HG02588 (cell line): ENCODE data around the gene EPHA4.

Source experiments
- ATAC-seq: cut with Tn5 transposase; IDR thresholded peaks from one replicate; pipeline ENCODE4 v1.9.1; 2021; ENCODE audit warnings: mild to moderate bottlenecking, moderate library complexity; ENCODE audit not compliant: unreplicated experiment

The EPHA4 gene

GRCh38 chr2:221410487-221410886, 161.6 kb downstream of the EPHA4 start:
- no peak for ATAC-seq

GRCh38 chr2:221407765-221408164, 164.3 kb downstream of the EPHA4 start:
- no peak for ATAC-seq

DNA sequence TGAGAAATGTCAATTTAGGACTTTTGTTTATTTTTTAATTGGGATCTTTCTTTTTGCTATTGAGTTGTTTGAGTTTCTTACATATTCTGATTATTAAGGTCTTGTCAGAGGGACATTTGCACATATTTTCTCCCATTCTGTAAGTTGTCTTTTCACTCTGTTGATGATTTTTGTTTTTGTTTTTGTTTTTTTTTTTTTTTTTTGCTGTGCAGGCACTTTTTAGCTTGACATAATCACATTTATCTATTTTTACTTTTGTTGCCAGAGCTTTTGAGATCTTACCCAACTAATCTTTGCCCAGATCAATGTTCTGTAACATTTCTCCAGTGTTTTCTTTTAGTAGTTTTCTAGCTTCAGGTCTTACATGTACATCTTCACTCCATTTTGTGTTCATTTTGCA, 166.6 kb downstream of the EPHA4 start:
- ATAC-seq = no peak

GRCh38 chr2:221402072-221402471, 170.0 kb downstream of the EPHA4 start:
- ATAC-seq = no peak

DNA sequence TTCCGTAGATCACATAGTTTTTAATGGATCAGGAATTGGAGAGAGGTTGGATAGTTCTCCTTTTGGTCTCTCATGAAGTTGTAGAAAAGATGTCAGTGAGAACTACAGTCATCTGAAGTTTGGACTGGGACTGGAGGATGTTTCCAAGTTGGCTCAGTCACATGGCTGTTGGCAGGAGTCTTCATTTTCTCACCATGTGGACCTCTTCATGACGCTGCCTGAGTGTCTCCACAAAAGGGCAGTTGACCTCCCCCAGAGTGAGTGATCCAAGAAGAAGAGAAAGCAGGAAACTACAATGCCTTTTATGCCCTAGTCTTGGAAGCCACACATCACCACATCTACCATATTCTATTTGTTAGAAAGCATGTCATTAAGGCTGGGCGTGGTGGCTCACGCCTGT, 171.7 kb downstream of the EPHA4 start:
- ATAC-seq = no peak

DNA sequence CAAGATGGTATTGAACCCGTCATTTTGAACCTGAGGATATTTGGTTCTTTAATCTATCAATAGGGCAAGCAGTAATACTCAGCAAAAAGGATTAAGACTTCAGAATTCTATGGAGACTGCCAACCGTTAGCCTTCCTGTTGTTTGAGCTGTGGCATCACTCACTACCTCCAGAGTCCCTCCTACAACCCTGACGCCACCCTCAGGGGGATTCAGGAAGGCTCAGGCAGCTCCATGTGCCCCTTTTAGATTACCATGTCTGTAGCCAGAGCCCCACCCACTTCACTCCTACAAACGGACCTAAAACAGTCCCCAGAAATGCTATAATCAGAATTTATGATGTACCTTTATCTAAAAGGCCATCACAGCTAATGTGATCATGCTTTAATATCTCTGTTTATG, 172.9 kb downstream of the EPHA4 start:
- ATAC-seq = no peak

DNA sequence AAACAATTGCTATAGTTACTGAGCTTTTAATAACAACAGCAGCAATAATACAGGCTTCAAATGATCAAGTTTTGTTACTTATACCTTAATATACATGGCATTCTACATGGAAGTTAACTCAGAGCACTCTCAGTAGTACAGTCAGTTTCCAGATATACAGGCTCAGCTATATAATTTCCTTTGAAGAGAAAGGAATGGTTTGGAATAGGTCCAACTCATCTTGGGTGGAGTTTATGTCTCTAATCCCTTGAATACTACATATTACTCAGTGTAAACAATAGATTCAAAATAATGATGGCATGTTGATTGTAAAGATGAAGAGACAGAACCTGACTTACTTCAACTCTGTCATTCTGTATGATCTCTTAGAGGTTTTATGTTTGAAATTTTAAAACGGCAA, 174.9 kb downstream of the EPHA4 start:
- ATAC-seq = no peak

DNA sequence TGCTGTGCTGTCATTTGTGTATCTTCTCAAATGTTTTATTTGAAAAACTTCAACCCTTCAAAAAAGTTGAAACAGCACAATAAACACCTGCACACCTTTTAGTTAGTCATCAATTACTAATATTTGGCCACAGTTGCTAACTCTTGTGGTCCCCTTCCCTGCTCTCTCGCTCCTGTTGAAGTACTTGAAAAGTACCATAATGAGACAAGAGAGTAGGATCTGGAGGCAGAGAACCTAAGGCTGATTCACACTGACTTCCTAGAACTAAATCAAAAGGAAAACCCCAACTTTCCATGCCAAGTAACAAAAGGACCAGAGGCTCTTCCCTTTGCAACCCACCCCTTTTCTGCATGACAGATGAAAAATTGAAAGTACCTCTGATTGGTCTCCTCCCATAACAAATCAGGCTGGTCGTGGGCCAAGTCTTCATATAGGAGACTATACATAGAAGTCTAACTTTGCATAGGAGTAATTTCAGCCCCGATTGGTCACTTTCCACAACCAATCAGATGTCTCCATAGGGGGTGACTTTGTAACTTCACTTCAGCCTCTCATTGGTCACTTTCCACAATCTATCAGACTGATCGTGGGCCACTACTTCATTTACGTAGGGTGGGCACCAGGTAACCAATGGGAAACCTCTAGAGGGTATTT, 179.7 kb downstream of the EPHA4 start:
- ATAC-seq = no peak

DNA sequence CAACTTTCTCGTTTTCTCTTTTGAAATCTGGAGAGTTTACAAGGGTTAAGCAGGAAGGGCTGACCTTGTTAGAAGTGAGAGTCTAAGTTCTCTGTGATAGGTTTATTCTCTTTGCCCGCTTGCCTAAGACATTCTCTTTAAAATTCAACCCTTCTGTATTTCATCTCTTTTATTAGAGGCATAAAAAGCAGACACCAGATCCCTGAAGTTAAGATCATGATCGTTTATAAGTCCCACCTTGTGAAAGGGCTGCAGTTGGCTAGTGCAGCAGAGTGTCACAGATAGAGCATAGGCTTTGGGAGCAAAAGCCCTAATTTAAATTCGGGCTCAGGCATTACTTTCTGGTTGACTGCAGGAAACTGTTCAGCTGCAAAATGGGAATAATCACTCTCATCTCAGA, 181.2 kb downstream of the EPHA4 start:
- ATAC-seq = no peak

DNA sequence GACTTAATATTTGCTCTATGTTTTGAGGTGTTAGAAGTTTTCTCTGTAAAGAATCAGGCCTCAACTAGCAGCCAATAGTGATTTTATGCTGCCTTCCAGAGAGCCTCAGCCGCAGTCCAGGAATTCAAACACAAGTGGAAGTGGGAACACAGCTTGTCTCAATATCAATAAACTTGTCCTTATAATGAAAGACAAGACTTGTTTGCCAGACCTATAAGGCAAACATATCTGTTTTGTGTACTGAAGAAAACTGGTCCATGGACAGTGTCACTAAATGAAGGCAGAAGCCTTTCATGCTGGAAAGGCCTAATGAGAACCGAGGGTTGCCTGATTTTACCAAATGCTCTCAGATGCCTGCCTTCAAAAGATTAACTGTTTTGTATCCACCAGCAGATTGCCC, 182.2 kb downstream of the EPHA4 start:
- no peak for ATAC-seq

DNA sequence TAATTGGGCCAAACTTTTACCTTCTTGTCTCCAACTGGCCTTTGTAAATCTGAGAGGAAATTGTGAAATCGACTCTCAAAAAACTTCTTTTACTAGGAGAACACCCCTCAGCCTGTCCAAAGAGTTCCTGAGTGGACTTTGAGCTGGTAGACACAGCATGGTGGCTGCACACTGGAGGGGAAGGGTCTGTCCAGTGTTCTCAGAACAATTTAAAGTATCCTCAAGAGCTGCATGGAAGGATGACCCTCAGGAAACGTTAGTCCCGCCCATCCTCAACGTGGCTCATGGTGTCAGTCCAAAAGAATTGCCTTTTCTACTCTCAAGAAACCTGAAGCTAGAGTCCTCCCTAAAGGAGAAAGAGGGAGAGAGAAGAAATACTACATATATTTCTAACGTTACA, 182.7 kb downstream of the EPHA4 start:
- ATAC-seq = no peak

DNA sequence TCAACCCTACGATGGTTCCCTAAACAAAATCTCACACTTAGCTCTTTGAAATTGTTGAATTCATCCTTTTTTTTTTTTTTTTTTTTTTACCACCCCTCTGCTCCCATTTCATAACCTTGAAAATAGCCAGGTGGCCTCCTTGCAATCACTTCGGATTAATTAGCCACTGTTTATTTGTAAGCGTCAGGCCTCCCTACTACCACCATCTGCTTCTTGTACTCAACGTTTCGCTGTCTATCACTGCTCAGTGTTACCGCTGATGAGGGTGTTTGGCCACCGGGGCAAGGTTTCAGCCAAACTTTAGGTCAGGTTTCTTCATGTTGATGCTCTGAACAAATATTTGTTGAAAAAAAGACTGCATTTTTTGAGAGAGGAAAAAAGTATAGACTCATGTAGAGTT, 183.2 kb downstream of the EPHA4 start:
- no peak for ATAC-seq

DNA sequence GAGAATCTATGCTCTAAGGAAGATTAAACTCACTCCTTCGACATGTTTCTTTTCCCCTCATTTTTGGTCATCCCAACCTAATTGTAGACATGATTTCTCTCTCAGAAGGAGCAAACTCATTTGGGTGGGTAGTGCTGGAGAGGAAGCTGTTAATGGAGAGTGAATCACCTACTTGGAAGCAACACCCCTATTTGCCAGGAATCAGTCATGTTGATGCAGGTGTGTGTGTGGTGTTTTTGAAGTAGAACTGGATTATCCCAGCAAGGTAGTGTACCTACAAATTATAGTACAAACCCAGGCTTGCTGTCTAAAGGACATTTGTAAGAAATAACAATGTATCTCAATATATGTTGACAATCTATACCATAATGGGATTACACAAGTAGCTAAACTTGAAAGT, 186.4 kb downstream of the EPHA4 start:
- ATAC-seq = no peak

- ATAC-seq = no peak
Observed at GRCh38 chr2:221381928-221382488, 190.1 kb downstream of the EPHA4 start.

DNA sequence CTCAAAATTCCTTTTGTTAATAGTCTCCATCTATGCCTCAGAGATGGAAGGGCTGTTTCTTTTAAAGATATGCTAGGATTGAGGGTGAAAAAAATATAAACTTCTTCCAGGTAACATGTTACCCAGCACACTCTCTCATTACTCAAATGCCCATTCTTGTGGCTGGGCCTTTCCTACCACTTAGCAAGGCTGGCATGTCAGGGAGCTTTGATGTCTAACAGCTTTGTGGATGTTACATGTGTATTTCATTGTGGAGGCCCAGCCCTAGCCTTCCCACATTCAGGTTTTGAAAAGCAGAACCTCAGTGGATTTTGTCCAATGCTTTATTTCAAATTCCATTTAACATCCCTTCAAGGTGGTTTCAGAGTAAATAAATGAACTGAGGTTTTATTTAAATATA, 191.4 kb downstream of the EPHA4 start:
- no peak for ATAC-seq

DNA sequence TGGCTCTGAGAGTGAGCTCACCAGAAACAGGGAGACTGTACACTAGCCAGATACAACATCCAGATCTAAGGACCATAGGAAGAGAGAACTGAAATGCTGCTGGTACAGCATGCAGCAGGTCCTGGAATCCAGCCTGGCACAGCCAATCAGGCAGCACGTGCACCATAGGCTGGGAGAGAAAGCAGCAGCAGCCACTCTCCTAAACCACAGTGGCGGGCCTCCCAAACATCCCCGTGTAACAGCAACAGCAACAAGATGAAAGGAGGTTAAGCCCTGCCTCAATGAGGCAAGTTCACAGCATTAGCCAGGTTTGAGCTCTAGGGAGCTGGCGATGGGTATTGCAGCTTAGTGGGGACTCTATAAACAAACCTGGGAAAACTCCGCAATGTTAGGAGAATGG, 192.0 kb downstream of the EPHA4 start:
- no peak for ATAC-seq

DNA sequence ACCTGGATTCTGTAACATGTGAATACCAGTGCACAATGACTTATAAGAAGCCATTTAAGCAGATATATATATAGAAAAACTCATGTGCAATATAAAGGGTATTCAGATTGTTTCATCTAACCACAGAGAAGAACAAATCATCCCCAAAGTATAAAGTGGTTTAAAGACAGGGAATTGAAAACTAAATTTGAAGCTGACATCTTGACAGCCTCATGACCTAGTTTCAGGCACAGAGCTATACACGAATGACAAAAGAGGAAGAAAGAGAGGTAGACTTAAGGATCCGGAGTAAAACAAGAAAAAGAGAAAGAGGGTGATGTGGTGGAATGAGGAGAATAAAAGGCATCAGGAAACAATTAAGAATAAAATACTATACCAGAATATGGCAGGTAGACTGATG, 194.5 kb downstream of the EPHA4 start:
- ATAC-seq = no peak

DNA sequence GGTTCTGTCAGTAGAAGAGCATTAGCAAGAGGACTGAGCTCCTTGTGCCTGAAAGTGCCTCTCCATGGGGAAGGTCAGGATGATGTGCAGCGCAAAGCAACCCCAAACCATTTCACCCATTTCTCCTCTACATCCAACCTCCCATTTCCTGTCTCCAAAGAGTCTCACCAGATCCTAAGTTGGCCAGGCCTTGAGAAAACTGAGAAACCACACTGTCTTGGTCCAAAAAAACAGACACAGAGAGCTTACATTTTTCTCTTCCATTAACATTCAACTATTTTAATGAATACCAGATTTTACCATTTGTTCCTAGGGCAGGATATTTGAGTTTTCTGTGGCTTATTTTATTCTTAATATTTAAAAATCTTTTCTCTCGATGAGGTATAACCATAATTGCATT, 195.0 kb downstream of the EPHA4 start:
- no peak for ATAC-seq

GRCh38 chr2:221374234-221374633, 197.9 kb downstream of the EPHA4 start:
- no peak for ATAC-seq

GRCh38 chr2:221372907-221373306, 199.2 kb downstream of the EPHA4 start:
- ATAC-seq = no peak

- no peak for ATAC-seq
Observed at GRCh38 chr2:221372159-221372884, 199.8 kb downstream of the EPHA4 start.

GRCh38 chr2:221371347-221371746, 200.8 kb downstream of the EPHA4 start:
- no peak for ATAC-seq

GRCh38 chr2:221370857-221371211, 201.3 kb downstream of the EPHA4 start:
- ATAC-seq = no peak
